SU-DHL-6 (cell line): Measurements from ENCODE around the gene PHACTR3.

Source experiments
- H2AFZ ChIP-seq: fragments of 200-600 bp; sonication (generic); 2 replicates; pipeline ENCODE4 v1.6.1; 2014; ENCODE audit warnings: low read depth, mild to moderate bottlenecking, moderate library complexity, mixed read lengths, antibody characterized with exemption, low read length; ENCODE audit not compliant: severe bottlenecking
- H3F3A ChIP-seq: fragments of 200-600 bp; shearing (Covaris generic); 2 replicates; pipeline ENCODE4 v1.6.0; 2016; ENCODE audit warnings: antibody characterized with exemption, mild to moderate bottlenecking; ENCODE audit not compliant: insufficient read depth
- H3K27ac ChIP-seq: fragments of 200-600 bp; sonication (generic); 2 replicates; pipeline ENCODE4 v1.5.1; 2016; ENCODE audit warnings: low read depth, mild to moderate bottlenecking, low read length, moderate library complexity, mixed read lengths
- H3K27me3 ChIP-seq: fragments of 200-600 bp; sonication (generic), shearing (Covaris generic); 2 replicates; pipeline ENCODE4 v1.6.0; 2014; ENCODE audit warnings: mild to moderate bottlenecking, low read length
- H3K36me3 ChIP-seq: fragments of 200-600 bp; sonication (generic); 2 replicates; pipeline ENCODE4 v1.6.1; 2014; ENCODE audit warnings: mild to moderate bottlenecking, low read length, mixed read lengths
- H3K4me2 ChIP-seq: fragments of 300-600, 200-600 bp; shearing (Covaris generic), sonication (generic); 2 replicates; pipeline ENCODE4 v1.6.0; 2014; ENCODE audit warnings: low read length, low read depth, mild to moderate bottlenecking; ENCODE audit not compliant: poor library complexity, severe bottlenecking
- H3K4me3 ChIP-seq: fragments of 200-600 bp; sonication (generic); 2 replicates; pipeline ENCODE4 v1.5.1; 2014; ENCODE audit warnings: antibody characterized with exemption, low read length, mild to moderate bottlenecking, mixed read lengths; ENCODE audit not compliant: insufficient read depth, poor library complexity, severe bottlenecking
- H3K79me2 ChIP-seq: fragments of 200-600 bp; sonication (generic); 2 replicates; pipeline ENCODE4 v1.6.1; 2014; ENCODE audit warnings: mild to moderate bottlenecking, low read length, moderate library complexity; ENCODE audit not compliant: insufficient read depth
- H3K9ac ChIP-seq: fragments of 200-600 bp; sonication (generic); 2 replicates; pipeline ENCODE4 v1.7.0; 2014; ENCODE audit warnings: mild to moderate bottlenecking, low read length
- H3K9me2 ChIP-seq: fragments of 200-600 bp; sonication (generic); replicated peaks from 2 replicates; pipeline ENCODE4 v1.6.1; 2014; ENCODE audit warnings: low read length; ENCODE audit not compliant: insufficient read depth
- H3K9me3 ChIP-seq: fragments of 200-600 bp; sonication (generic); 2 replicates; pipeline ENCODE4 v1.6.1; 2014; ENCODE audit warnings: low read length, mixed read lengths; ENCODE audit not compliant: insufficient read depth
- H4K20me1 ChIP-seq: fragments of 200-600 bp; sonication (generic); 2 replicates; pipeline ENCODE4 v1.6.1; 2014; ENCODE audit warnings: low read depth, mild to moderate bottlenecking, antibody characterized with exemption, low read length, moderate library complexity, mixed read lengths
- CTCF ChIP-seq: fragments of 200-600 bp; sonication (generic); IDR thresholded peaks from one replicate; pipeline ENCODE4 v1.5.1; 2017; ENCODE audit warnings: antibody characterized with exemption, mild to moderate bottlenecking, low read length, moderate library complexity; ENCODE audit not compliant: insufficient read depth, poor library complexity, severe bottlenecking
- EZH2phosphoT487 ChIP-seq: fragments of 200-600 bp; sonication (generic), shearing (Covaris generic); conservative IDR thresholded peaks from 2 replicates; pipeline ENCODE4 v1.6.1; 2018; ENCODE audit warnings: mild to moderate bottlenecking, antibody characterized with exemption, low read length, moderate library complexity, mixed read lengths

Gene PHACTR3

DNA sequence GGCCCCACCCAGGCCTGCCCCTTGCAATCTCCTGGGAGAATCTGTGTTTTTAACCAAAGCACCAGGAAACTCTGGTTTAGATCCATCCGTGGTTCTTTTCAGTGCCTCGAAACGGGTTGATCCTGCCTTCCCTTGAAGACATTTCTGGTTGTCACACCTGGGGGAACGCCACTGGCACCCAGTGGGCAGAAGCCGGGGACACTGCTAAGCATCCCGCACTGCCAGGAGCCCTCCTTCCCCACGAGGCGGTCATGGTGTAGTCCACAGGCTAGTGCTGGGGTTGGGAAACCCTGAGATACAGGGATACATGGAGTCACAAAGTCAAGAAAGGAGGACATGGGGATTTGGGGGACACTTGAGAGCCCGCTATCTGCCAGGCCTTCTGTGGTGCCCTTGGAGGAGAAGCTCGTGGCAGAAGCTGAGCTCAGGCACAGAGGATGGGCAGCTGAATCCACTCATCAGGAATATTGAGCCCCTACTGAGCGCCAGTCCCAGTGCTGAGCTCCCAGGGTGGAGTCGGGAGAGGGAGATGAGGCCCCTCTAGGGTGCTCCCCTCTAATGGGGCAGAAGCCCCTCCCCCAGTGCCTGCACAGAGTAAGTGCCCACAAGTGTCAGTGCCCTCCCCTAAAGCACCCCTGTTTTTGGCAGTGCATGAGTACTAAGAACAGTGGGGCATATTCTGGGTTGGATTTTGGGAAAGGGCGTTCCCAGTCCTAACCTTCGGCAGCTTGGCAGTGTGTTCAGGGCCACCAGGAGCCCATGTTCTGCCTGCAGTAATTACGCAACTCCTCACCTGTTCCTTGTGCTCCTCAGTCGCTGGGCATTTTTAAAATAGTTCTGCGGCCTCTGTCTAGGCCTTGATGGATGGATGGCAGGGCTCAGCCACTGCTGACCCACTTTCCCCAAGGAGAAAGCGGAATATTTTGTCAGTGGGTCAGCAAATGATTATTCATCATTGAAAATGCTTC, 25.6 kb upstream of the PHACTR3 start:
- H3K27ac ChIP-seq: no peak overlapping the region
- H4K20me1 ChIP-seq: no peaks in the 10 kb centered on the region
- no peak overlapping the region for H3K4me2 ChIP-seq
- H3K4me3 ChIP-seq: no peak overlapping the region
- no peak overlapping the region for H3K9ac ChIP-seq
- no peaks in the 10 kb centered on the region for H3F3A ChIP-seq
- H2AFZ ChIP-seq: no peak overlapping the region
- no peaks in the 10 kb centered on the region for H3K9me3 ChIP-seq
- H3K9me2 ChIP-seq: no peaks in the 10 kb centered on the region
- no peaks in the 10 kb centered on the region for H3K27me3 ChIP-seq
- H3K79me2 ChIP-seq: no peaks in the 10 kb centered on the region
- no peaks in the 10 kb centered on the region for H3K36me3 ChIP-seq
- TF ChIP-seq CTCF: no peak
- no peak for TF ChIP-seq EZH2phosphoT487

GRCh38 chr20:59579404-59580145, 24.8 kb upstream of the PHACTR3 start:
- H3K9ac ChIP-seq: no peak overlapping the region
- no peaks in the 10 kb centered on the region for H3K9me3 ChIP-seq
- H3K4me2 ChIP-seq: no peak overlapping the region
- H3F3A ChIP-seq: no peaks in the 10 kb centered on the region
- no peaks in the 10 kb centered on the region for H3K79me2 ChIP-seq
- H3K9me2 ChIP-seq: no peaks in the 10 kb centered on the region
- H3K27me3 ChIP-seq: no peaks in the 10 kb centered on the region
- TF ChIP-seq CTCF: no peak
- no peak for TF ChIP-seq EZH2phosphoT487
- no peak overlapping the region for H3K27ac ChIP-seq
- H4K20me1 ChIP-seq: no peaks in the 10 kb centered on the region
- no peak overlapping the region for H2AFZ ChIP-seq
- H3K4me3 ChIP-seq: no peak overlapping the region
- no peaks in the 10 kb centered on the region for H3K36me3 ChIP-seq

DNA sequence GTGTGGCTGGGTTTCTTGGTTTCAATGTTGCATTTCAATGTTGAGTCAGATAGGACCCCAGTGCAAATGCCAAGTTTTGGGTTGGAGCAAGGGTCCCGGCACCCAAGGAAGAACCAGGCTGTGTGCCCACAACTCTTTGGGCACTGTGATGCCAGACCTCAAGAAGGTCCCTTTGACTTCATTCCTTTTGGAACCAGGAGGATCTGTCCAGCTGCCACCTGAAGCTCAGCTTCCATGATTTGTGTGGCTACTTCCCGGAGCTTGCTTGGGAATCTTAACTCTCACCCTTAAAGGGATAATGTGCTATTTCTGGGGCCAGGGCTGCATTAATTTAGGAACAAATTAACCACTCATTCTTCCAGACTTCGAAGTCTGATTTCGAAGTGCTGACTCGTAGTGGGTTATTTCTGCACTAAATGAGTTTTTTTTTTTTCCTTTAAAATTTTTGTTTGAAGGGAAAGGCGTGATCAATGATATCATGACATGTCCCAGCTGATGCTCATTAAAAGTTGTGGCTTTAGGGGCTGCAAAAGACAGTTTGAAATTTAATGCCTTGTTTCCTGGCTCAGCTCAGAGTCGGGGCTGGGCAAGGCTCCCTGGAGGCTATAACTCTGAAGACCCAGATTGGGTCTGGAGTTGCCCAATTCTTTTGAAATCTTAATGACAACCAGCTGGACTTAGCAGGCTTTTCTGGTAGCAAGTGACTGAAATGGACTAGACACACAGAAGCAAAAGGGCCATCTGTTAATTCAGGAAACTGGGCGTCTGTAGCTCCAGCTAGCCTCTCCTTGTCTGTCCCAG, 24.0 kb upstream of the PHACTR3 start:
- H2AFZ ChIP-seq: no peak overlapping the region
- TF ChIP-seq CTCF: no peak
- TF ChIP-seq EZH2phosphoT487: no peak
- no peaks in the 10 kb centered on the region for H3K36me3 ChIP-seq
- no peak overlapping the region for H3K9ac ChIP-seq
- no peaks in the 10 kb centered on the region for H3K79me2 ChIP-seq
- H3K4me3 ChIP-seq: no peak overlapping the region
- H3F3A ChIP-seq: no peaks in the 10 kb centered on the region
- no peaks in the 10 kb centered on the region for H4K20me1 ChIP-seq
- H3K27ac ChIP-seq: no peak overlapping the region
- H3K9me3 ChIP-seq: no peaks in the 10 kb centered on the region
- no peaks in the 10 kb centered on the region for H3K9me2 ChIP-seq
- H3K4me2 ChIP-seq: no peak overlapping the region
- no peaks in the 10 kb centered on the region for H3K27me3 ChIP-seq
